ENCODE data around the gene UXS1.

- TF ChIP-seq EZH2 (IDR thresholded peaks at IDR 0.05; ENCODE audit: borderline replicate concordance, low read depth, low read length, severe bottlenecking) (no peak), CTCF (IDR thresholded peaks at IDR 0.05; ENCODE audit: borderline replicate concordance, extremely low read depth, low read length, poor library complexity, severe bottlenecking) (no peak)
These were observed 49.3 kb downstream of the UXS1 start for GRCh38 chr2:106144621-106145331.

Measured in DND-41 (cell line).